SK-N-SH (cell line): ENCODE results near the gene C12orf57. TPM values are rescaled to one million over a fixed set of nuclear protein-coding genes. Genes with fewer than 3 reads are reported as not detected.
A peak's percentile ranks its signal among the peaks of the same experiment; 100 is the strongest.

Source experiments
- CTCF ChIA-PET: fragments of 300-600, 350-600 bp; formaldehyde crosslinking; extraction: SDS; loops from one replicate; lab custom pipeline; 2021; lab: Yijun Ruan, JAX
- POLR2A ChIA-PET: fragments of 350-600 bp; sonication (Branson Sonifier 250); formaldehyde crosslinking; extraction: SDS; loops from one replicate; lab custom pipeline; 2020; ENCODE audit warnings: antibody characterized with exemption, inconsistent platforms; lab: Yijun Ruan, JAX
- DNase-seq: peaks from one replicate; pipeline ENCODE4 v3.0.0; 2012
- H2AFZ ChIP-seq: fragments of 200-600 bp; sonication (generic); 2 replicates; pipeline ENCODE4 v1.8.1; 2016; ENCODE audit warnings: antibody characterized with exemption, mild to moderate bottlenecking, low read depth
- H3F3A ChIP-seq: fragments of 200-600 bp; sonication (generic); replicated peaks from 2 replicates; pipeline ENCODE3; 2016; ENCODE audit warnings: antibody characterized with exemption, mild to moderate bottlenecking; ENCODE audit not compliant: insufficient read depth
- H3K27ac ChIP-seq, 2 experiments: fragments of 200-500 bp in 1 of 2; fragments of 200-600 bp in 1 of 2; sonication (Bioruptor generic) in 1 of 2; sonication (generic), shearing (Covaris generic) in 1 of 2; 2 replicates each; pipeline versions ENCODE4 v1.5.1 to v1.6.1; 2014 to 2016; ENCODE audit warnings: low read depth in 2 of 2, inconsistent platforms in 1 of 2, low read length in 1 of 2, mild to moderate bottlenecking in 1 of 2, mixed read lengths in 1 of 2
- H3K27me3 ChIP-seq: fragments of 200-600 bp; sonication (generic), shearing (Covaris generic); 2 replicates; pipeline ENCODE4 v1.6.1; 2016; ENCODE audit warnings: mixed run types; ENCODE audit not compliant: insufficient read depth
- H3K36me3 ChIP-seq, 2 experiments: fragments of 200-500 bp in 1 of 2; fragments of 200-600 bp in 1 of 2; sonication (Bioruptor generic) in 1 of 2; sonication (generic) in 1 of 2; replicated peaks in 1 of 2; 2 replicates each; pipeline versions ENCODE3 to v1.5.1; 2014 to 2016; ENCODE audit warnings: low read length in 1 of 2, mild to moderate bottlenecking in 1 of 2; ENCODE audit not compliant: insufficient read depth in 2 of 2, control insufficient read depth in 1 of 2
- H3K4me1 ChIP-seq, 2 experiments: fragments of 200-500 bp in 1 of 2; fragments of 200-600 bp in 1 of 2; sonication (Bioruptor generic) in 1 of 2; sonication (generic), shearing (Covaris generic) in 1 of 2; 2 replicates each; pipeline versions ENCODE4 v1.5.1 to v1.6.1; 2014 to 2016; ENCODE audit warnings: low read depth in 1 of 2, low read length in 1 of 2, mixed run types in 1 of 2; ENCODE audit not compliant: insufficient read depth in 2 of 2, control insufficient read depth in 1 of 2
- H3K4me2 ChIP-seq: fragments of 200-600 bp; sonication (generic), shearing (Covaris generic); 2 replicates; pipeline ENCODE4 v1.6.1; 2017; ENCODE audit warnings: mixed run types
- H3K4me3 ChIP-seq, 2 experiments: fragments of 200-500 bp in 1 of 2; fragments of 200-600 bp in 1 of 2; sonication (Bioruptor generic) in 1 of 2; sonication (generic), shearing (Covaris generic) in 1 of 2; 2 replicates each; pipeline versions ENCODE4 v1.5.1 to v1.8.1; 2014 to 2016; ENCODE audit warnings: low read depth in 2 of 2, inconsistent platforms in 1 of 2, low read length in 1 of 2, mild to moderate bottlenecking in 1 of 2, mixed read lengths in 1 of 2, moderate library complexity in 1 of 2
- H3K79me2 ChIP-seq: fragments of 200-600 bp; sonication (generic); 2 replicates; pipeline ENCODE4 v1.8.1; 2017; ENCODE audit warnings: mild to moderate bottlenecking; ENCODE audit not compliant: insufficient read depth
- H3K9ac ChIP-seq: fragments of 200-600 bp; sonication (generic); 2 replicates; pipeline ENCODE4 v1.6.1; 2017; ENCODE audit warnings: mixed run types
- H3K9me2 ChIP-seq: fragments of 200-600 bp; sonication (generic); 2 replicates; pipeline ENCODE4 v1.6.1; 2017; ENCODE audit warnings: mixed run types
- H3K9me3 ChIP-seq: fragments of 200-600 bp; sonication (generic); 2 replicates; pipeline ENCODE4 v1.6.1; 2017; ENCODE audit warnings: mixed run types, mild to moderate bottlenecking, moderate library complexity
- H4K20me1 ChIP-seq: fragments of 200-600 bp; sonication (generic); 2 replicates; pipeline ENCODE4 v1.6.1; 2017; ENCODE audit warnings: mild to moderate bottlenecking, mixed run types; ENCODE audit not compliant: insufficient read depth
- CHD2 ChIP-seq: fragments of 150-350 bp; IDR thresholded peaks from 2 replicates; pipeline ENCODE4 v1.6.1; 2018; ENCODE audit warnings: low read length; ENCODE audit not compliant: partially characterized antibody
- PBX3 ChIP-seq: IDR thresholded peaks from 2 replicates; pipeline ENCODE4; 2012
- REST ChIP-seq: IDR thresholded peaks from 2 replicates; pipeline ENCODE4 v1.6.1; 2012; ENCODE audit warnings: mild to moderate bottlenecking, low read depth, low read length, moderate library complexity
- ZBTB33 ChIP-seq: IDR thresholded peaks from 2 replicates; pipeline ENCODE4 v1.4.0; 2012; ENCODE audit warnings: low read depth, borderline replicate concordance
- WGBS: methylation state at CpG from one replicate; pipeline ENCODE4 v1.1.6; 2017; ENCODE audit warnings: low lambda C conversion rate; 5-methylcytosine and 5-hydroxymethylcytosine counted together
- polyA plus RNA-seq, 3 experiments: library from polyadenylated mRNA; depleted of rRNA; stranded (reverse); fragments of >200 nt; gene quantifications; 2 replicates each; pipeline ENCODE4 v1.2.3, GENCODE V29; 2012

Gene C12orf57
- polyA plus RNA-seq, 1 of the 3 experiments (the other 2 are of a cell fraction): 659 TPM

- no peaks in the 10 kb centered on the region for H4K20me1 ChIP-seq
- 11% methylated on average over 20 of the region's 29 CpGs for WGBS
- H3K9me2 ChIP-seq: no peaks in the 10 kb centered on the region
- peak overlapping the region; percentile 74; the same call in 1 of the 2 replicates for H2AFZ ChIP-seq
- peak; percentile 80 for DNase-seq
- H3K4me1 ChIP-seq: peaks cover 14 to 18% of the 10 kb centered on the region in 2 experiments; a peak in 2 of 4 replicates
- peaks cover 13% of the 10 kb centered on the region; the same call in 1 of the 2 replicates for H3K79me2 ChIP-seq
- peak overlapping the region; percentile 49 to 82; a peak in 3 of 4 replicates for H3K27ac ChIP-seq
- no peaks in the 10 kb centered on the region for H3K9me3 ChIP-seq
- peak overlapping the region; percentile 75 for H3K9ac ChIP-seq
- ChIA-PET CTCF (interaction anchor here (1.0 to 9.6 kb wide), 7 partner anchors 10 to 47 kb away, joined by 3 to 62 read pairs (median 4); partner anchors contain the start of genes C12orf57 and RNU7-1), POLR2A (interaction anchor here (0.8 to 4.2 kb wide), 7 partner anchors 10 to 42 kb away, joined by 3 to 21 read pairs (median 11); partner anchors contain the start of genes C12orf57, RNU7-1 and SPSB2)
- H3K36me3 ChIP-seq: peaks cover under 1 to 9% of the 10 kb centered on the region in 2 experiments
- peak overlapping the region; percentile 69 to 92 for H3K4me3 ChIP-seq
- no peak for TF ChIP-seq ZBTB33
- peak; percentile 12 for TF ChIP-seq CHD2
- TF ChIP-seq PBX3: no peak
- TF ChIP-seq REST: no peak
- no peaks in the 10 kb centered on the region for H3K27me3 ChIP-seq
- no peaks in the 10 kb centered on the region for H3F3A ChIP-seq
- H3K4me2 ChIP-seq: peak overlapping the region; percentile 97
These were observed 28.7 kb upstream of the C12orf57 start for GRCh38 chr12:6914947-6915788.
